GM12878 (cell line): Measurements from ENCODE around the gene LEMD3.

Experiments
- EZH2 ChIP-seq: IDR thresholded peaks from 2 replicates; pipeline ENCODE4 v1.6.1; 2012; ENCODE audit warnings: low read depth, mild to moderate bottlenecking, control low read depth, inconsistent platforms, low read length, borderline replicate concordance; ENCODE audit not compliant: control insufficient read depth
- POLR2A ChIP-seq: IDR thresholded peaks from 2 replicates; pipeline ENCODE4 v1.6.1; 2011; ENCODE audit warnings: low read depth, mild to moderate bottlenecking, low read length
- SP1 ChIP-seq: IDR thresholded peaks from one replicate; pipeline ENCODE4 v1.6.1; 2011; ENCODE audit warnings: low read depth, low read length
- ZNF274 ChIP-seq: IDR thresholded peaks from one replicate; pipeline ENCODE4 v1.8.0; 2011; ENCODE audit not compliant: insufficient read length, insufficient read depth
- TF ChIP-seq, protein P1 (sequence below), 3 experiments: IDR thresholded peaks in 2 of 3; conservative IDR thresholded peaks in 1 of 3; 2 replicates each; pipeline ENCODE4 v1.5.1; 2011; ENCODE audit warnings: low read depth in 3 of 3, low read length in 3 of 3, mild to moderate bottlenecking in 3 of 3, control low read depth in 2 of 3, moderate library complexity in 2 of 3, inconsistent platforms in 1 of 3, mixed read lengths in 1 of 3; ENCODE audit not compliant: control insufficient read depth in 2 of 3, insufficient read depth in 1 of 3; ENCODE audit errors: extremely low read depth in 1 of 3

DNA sequence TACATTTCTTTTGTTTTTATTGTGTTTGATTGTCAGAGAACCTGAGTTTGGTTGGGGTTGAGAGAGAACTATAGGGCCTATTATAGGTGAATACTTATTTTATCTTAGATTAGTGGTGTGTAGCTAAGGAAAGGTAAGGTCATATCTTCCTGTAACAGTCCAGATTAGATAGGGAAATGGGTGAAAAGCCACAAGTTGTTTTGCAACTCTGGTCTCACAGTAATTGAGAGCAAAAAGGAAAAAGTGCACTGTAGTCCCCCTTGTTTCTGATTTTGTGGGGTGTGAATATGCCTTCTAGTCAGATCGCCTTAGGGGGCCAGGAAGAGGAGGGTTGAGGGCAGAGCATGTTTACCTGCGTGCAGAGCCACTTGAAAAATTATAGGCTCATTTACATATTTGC, 118.0 kb downstream of the LEMD3 start:
- TF ChIP-seq EZH2 (no peak), ZNF274 (no peak), POLR2A (no peak), SP1 (no peak)
- TF ChIP-seq, protein P1, sequence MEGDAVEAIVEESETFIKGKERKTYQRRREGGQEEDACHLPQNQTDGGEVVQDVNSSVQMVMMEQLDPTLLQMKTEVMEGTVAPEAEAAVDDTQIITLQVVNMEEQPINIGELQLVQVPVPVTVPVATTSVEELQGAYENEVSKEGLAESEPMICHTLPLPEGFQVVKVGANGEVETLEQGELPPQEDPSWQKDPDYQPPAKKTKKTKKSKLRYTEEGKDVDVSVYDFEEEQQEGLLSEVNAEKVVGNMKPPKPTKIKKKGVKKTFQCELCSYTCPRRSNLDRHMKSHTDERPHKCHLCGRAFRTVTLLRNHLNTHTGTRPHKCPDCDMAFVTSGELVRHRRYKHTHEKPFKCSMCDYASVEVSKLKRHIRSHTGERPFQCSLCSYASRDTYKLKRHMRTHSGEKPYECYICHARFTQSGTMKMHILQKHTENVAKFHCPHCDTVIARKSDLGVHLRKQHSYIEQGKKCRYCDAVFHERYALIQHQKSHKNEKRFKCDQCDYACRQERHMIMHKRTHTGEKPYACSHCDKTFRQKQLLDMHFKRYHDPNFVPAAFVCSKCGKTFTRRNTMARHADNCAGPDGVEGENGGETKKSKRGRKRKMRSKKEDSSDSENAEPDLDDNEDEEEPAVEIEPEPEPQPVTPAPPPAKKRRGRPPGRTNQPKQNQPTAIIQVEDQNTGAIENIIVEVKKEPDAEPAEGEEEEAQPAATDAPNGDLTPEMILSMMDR (IDR thresholded peaks at IDR 0.05 in 2 of 3, conservative IDR thresholded peaks at IDR 0.05 in 1 of 3; ENCODE audit: control insufficient read depth in 2 of 3, extremely low read depth in 1 of 3, insufficient read depth in 1 of 3, low read depth in 3 of 3, low read length in 3 of 3) = no peak
